HG03097 (cell line): ENCODE data around the gene PIEZO1.

Experiments
- ATAC-seq: cut with Tn5 transposase; IDR thresholded peaks from one replicate; pipeline ENCODE4 v1.9.1; 2021; ENCODE audit not compliant: unreplicated experiment, low FRiP score

PIEZO1 gene

GRCh38 chr16:88816736-88817535 lies 31.9 kb upstream of the PIEZO1 start:
- no peak for ATAC-seq

GRCh38 chr16:88815901-88816589 lies 31.0 kb upstream of the PIEZO1 start:
- no peak for ATAC-seq

- no peak for ATAC-seq
Observed at GRCh38 chr16:88815227-88815626, 30.2 kb upstream of the PIEZO1 start.

- ATAC-seq: no peak
Observed at GRCh38 chr16:88814144-88814502, 29.1 kb upstream of the PIEZO1 start.

- no peak for ATAC-seq
Observed at GRCh38 chr16:88813269-88814143, 28.5 kb upstream of the PIEZO1 start.

- ATAC-seq: no peak
Observed at GRCh38 chr16:88812513-88813268, 27.7 kb upstream of the PIEZO1 start.

- ATAC-seq: peak; percentile 81
Observed at GRCh38 chr16:88811769-88812512, 26.9 kb upstream of the PIEZO1 start, which contains the start of gene APRT. APRT (minus strand) TSS chr16:88811928; CDS start chr16:88811899, 29 bp downstream.

GRCh38 chr16:88810912-88811768 lies 26.1 kb upstream of the PIEZO1 start:
- peak; percentile 45 for ATAC-seq

GRCh38 chr16:88810166-88810911 lies 25.3 kb upstream of the PIEZO1 start:
- no peak for ATAC-seq

GRCh38 chr16:88809676-88810165 lies 24.7 kb upstream of the PIEZO1 start:
- ATAC-seq: no peak

- no peak for ATAC-seq
Observed at GRCh38 chr16:88809068-88809675, 24.2 kb upstream of the PIEZO1 start.

- no peak for ATAC-seq
Observed at GRCh38 chr16:88807626-88808453, 22.8 kb upstream of the PIEZO1 start.

- no peak for ATAC-seq
Observed at GRCh38 chr16:88807142-88807625, 22.2 kb upstream of the PIEZO1 start.

- ATAC-seq: no peak
Observed at GRCh38 chr16:88806491-88807111, 21.6 kb upstream of the PIEZO1 start.

- no peak for ATAC-seq
Observed at GRCh38 chr16:88805887-88806393, 20.9 kb upstream of the PIEZO1 start.

- ATAC-seq: no peak
Observed at GRCh38 chr16:88805340-88805715, 20.3 kb upstream of the PIEZO1 start.
